Measurements from ENCODE around the gene ADAMTS12. TPM values are rescaled to one million over a fixed set of nuclear protein-coding genes. Genes with fewer than 3 reads are reported as not detected.

The ADAMTS12 gene
- total RNA-seq, 1 experiment from 2014 or later = 0.15 TPM

- no peak for ATAC-seq
- H3K4me3 ChIP-seq (ENCODE audit: low read depth in 2 of 2, low read length in 2 of 2) = no peak overlapping the region
- no peaks in the 10 kb centered on the region for H3K4me1 ChIP-seq (ENCODE audit: control insufficient read depth, insufficient read depth, low read length)
- peaks cover 3% of the 10 kb centered on the region; the same call in 1 of the 2 replicates for H3K27me3 ChIP-seq (ENCODE audit: control insufficient read depth, insufficient read depth, low read length)
- DNase-seq (ENCODE audit: low read depth, low spot score) = no peak
- BruUV-seq (replicated peaks) = no TSS peak
- in situ Hi-C loops (cut with HindIII; ENCODE audit: low pct_unique_long_range_greater_than_20kb, low sequenced_read_pairs) (no loop called here), intact Hi-C loops (cut with micrococcal nuclease; ENCODE audit: unreplicated experiment) (no loop called here)
- no peaks in the 10 kb centered on the region for H3K36me3 ChIP-seq (ENCODE audit: control insufficient read depth, insufficient read depth, low read length)
- no peak for TF ChIP-seq TCF7L2 (IDR thresholded peaks at IDR 0.05; ENCODE audit: low read depth, low read length)
- no peak for TF ChIP-seq REST (IDR thresholded peaks at IDR 0.05; ENCODE audit: insufficient read depth in 1 of 2, low read depth in 2 of 2, low read length in 1 of 2)
- TF ChIP-seq SIN3A (IDR thresholded peaks at IDR 0.05; ENCODE audit: borderline replicate concordance, insufficient read depth, low read depth, low read length) = no peak
- ChIA-PET CTCF (no interaction called here), POLR2A (no interaction called here)
- no peak overlapping the region for H3K27ac ChIP-seq (ENCODE audit: low read length)
- no peaks in the 10 kb centered on the region for H3K9me3 ChIP-seq (ENCODE audit: control insufficient read depth, insufficient read depth, low read depth, low read length)
Observed at GRCh38 chr5:33621514-33621913, 270.3 kb downstream of the ADAMTS12 start.

- in situ Hi-C loops (cut with HindIII; ENCODE audit: low pct_unique_long_range_greater_than_20kb, low sequenced_read_pairs) = no loop called here
- Histone ChIP-seq H3K4me1 (ENCODE audit: control insufficient read depth, insufficient read depth, low read length) (no peaks in the 10 kb centered on the region), H3K36me3 (ENCODE audit: control insufficient read depth, insufficient read depth, low read length) (no peaks in the 10 kb centered on the region; the same call in 1 of the 2 replicates), H3K9me3 (ENCODE audit: control insufficient read depth, insufficient read depth, low read depth, low read length) (no peaks in the 10 kb centered on the region), H3K27ac (ENCODE audit: low read length) (no peak overlapping the region), H3K27me3 (ENCODE audit: control insufficient read depth, insufficient read depth, low read length) (peaks cover 5% of the 10 kb centered on the region; the same call in 1 of the 2 replicates), H3K4me3 (ENCODE audit: low read depth in 2 of 2, low read length in 2 of 2) (no peak overlapping the region)
- intact Hi-C loops (cut with micrococcal nuclease; ENCODE audit: unreplicated experiment) = no loop called here
- CTCF ChIA-PET = no interaction called here
- POLR2A ChIA-PET = no interaction called here
- DNase-seq (ENCODE audit: low read depth, low spot score) (no peak), ATAC-seq (no peak)
- BruUV-seq (replicated peaks) = no TSS peak
- no peak for TF ChIP-seq REST (IDR thresholded peaks at IDR 0.05; ENCODE audit: insufficient read depth in 1 of 2, low read depth in 2 of 2, low read length in 1 of 2)
- no peak for TF ChIP-seq SIN3A (IDR thresholded peaks at IDR 0.05; ENCODE audit: borderline replicate concordance, insufficient read depth, low read depth, low read length)
- no peak for TF ChIP-seq TCF7L2 (IDR thresholded peaks at IDR 0.05; ENCODE audit: low read depth, low read length)
- no peak for TF ChIP-seq POLR2AphosphoS5 (IDR thresholded peaks at IDR 0.05; ENCODE audit: low read depth, low read length)
- no peak for TF ChIP-seq CTCF (IDR thresholded peaks at IDR 0.05)
Observed at GRCh38 chr5:33614039-33614438, 277.8 kb downstream of the ADAMTS12 start.
